ENCODE data around the gene HRAS.

The HRAS gene

GRCh38 chr11:506995-507726 is 28.2 kb downstream of the HRAS start, which contains the start of gene RNH1:
Gene RNH1 (minus strand): TSS chr11:507242. CDS start chr11:502162, 5,080 bp downstream.
- DNase-seq = peak; percentile 76

DNA sequence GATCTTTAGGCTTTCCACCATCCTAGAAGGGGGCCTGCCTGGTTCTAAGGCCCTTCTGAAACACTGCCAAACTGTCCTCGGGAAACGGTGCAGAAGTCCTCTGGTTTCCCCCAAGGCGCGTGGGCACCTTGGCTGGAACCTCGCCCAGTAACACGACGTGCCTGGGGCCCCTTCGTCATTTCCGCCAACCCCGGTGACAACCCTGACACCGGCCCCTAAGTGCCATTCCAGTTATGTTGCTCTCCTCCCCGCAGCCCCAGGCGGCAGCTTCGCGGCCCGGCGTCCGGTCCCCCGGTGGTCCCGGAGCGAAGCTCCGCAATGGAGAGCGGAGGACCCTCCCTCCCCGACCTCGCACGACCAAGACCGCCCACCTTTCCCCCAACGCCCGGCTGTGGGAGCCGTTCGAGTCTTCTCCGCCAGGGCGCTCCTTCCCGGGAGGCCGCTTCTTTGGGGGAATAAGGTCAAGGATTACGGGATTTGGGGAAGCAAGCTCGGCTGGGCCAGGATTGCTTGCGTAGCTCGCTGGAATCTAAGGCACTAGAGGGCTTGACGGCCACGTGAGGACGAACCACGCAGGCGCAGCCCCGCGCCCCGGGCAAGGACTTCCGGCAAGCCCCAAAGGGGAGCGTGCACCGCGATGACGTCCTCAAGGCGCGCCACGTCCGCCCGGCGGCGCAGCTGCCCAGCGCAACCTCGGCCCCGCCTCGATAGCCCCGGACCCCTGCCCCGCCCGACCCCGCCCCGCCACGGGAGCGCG is 29.0 kb downstream of the HRAS start:
- DNase-seq = peak; percentile 76

DNA sequence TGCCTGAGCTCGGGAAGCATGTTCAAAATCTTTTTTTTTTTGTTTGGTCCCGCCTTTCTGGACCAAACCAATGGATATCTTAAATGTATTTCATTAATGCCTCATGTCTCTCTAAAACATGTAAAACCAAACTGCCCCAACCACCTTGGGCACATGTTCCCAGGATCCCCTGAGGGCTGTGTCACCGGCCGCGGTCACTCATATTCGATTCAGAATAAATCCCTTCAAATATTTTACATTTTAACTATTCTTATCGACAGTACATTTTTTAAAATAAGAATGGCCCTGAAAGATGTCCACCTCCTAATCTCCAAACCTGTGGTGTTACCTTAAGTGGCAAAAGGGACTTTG is 30.4 kb downstream of the HRAS start:
- DNase-seq = no peak

DNA sequence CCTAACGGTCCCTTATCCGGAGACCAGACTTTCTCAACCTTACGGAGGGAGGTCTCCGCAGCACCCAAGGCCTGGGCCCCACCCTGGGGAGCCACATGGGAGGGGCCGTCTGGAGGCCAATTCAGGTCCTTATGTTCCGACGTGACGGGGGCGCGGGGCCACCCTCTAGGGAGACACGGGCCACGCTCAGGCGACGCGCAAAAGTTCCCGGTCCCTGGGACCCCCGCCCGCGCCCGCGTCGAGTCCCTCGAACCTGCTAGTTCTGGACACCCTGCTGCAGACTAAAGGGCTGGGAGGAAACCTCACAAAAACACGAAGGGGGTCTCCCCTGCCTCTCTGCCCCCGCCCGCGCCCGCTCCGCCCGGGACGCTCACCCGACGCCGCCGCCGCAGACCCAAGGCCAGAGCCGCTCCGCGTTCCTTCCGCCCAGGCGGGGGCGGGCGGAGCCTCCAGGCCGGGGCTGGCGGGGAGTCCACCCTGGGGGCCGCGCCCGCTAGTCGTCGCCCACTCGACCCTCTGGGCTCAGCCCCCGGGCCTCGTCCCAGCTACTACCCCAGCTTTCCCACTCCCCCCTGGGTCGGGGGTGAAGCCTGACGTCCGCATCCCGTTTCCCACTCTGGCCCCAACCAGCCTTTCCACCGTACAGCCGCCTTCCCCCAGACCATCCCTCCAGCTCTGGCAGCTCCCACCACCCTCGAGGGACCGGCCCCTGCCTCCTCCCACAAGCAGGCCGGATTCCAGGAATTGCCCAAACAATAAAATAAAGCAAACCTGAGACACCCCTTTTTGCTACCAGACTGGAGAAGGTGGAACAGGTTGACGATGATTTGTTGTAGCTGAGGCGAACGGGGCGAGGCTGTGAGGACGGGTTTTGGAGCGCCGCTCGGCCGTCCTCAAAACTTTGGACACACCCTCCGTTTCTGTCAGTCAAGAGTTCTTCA is 31.1 kb downstream of the HRAS start:
- no peak for DNase-seq

GRCh38 chr11:503179-503981 is 32.0 kb downstream of the HRAS start:
- no peak for DNase-seq

GRCh38 chr11:502288-503178 is 32.8 kb downstream of the HRAS start:
- DNase-seq = no peak

DNA sequence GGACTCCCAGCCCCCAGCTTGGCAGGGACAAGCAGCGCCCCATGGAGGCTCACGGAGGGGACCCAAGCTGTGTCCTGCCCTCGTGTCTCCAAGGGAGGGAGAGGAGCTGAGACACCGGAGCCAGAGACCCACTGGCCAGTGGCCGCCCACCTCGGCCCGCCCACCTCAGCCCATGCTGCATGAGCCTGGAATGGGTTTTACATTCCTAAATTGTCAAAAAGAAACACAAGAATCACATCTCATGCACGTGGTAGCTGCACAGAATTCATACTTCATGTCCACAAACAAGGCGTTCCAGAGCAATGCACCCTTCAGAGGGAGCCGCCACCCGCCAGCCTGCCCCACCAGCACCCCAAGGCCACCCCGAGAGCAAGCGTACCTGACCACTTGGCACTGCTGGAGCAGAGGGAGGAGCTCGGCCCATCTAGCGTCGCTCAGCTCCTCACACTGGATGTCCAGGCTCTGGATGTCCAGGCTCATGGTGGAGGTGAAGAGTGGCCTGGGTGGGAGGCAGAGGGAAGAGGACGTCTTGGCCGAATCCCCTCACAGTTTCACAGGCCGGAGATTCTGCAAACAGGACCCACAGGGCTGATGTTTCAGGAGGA is 33.6 kb downstream of the HRAS start:
- DNase-seq = no peak

DNA sequence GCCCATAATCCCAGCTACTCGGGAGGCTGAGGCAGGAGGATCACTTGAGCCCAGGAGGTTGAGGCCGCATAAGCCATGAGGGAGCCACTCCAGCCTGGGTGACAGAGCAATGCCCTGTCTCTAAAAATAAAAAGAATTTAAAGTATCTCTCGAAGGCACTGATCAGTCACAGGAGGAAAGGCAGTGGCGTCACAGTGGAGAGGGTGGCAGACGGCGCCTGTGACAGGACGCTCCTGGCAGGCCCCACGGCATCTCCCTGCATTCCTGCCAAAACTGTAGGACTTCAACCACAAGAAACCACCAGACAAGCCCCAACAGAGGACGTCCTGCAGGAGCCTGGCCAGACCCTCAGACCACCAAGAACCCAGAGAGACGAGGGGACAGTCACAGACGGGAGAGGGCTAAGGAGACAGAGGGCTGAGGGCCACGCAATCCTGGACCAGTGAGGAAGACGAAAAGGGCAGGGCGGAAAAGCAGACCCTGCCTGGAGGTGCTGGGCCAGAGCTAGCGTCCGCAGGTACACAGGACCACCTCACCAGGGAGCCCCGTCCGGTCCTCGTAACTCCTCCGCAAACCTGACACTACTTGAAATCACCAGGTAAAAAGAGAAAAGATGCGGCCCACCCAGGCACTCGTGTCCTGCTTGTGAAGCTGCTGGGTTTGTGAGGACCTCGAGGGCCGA is 34.2 kb downstream of the HRAS start:
- DNase-seq = no peak

DNA sequence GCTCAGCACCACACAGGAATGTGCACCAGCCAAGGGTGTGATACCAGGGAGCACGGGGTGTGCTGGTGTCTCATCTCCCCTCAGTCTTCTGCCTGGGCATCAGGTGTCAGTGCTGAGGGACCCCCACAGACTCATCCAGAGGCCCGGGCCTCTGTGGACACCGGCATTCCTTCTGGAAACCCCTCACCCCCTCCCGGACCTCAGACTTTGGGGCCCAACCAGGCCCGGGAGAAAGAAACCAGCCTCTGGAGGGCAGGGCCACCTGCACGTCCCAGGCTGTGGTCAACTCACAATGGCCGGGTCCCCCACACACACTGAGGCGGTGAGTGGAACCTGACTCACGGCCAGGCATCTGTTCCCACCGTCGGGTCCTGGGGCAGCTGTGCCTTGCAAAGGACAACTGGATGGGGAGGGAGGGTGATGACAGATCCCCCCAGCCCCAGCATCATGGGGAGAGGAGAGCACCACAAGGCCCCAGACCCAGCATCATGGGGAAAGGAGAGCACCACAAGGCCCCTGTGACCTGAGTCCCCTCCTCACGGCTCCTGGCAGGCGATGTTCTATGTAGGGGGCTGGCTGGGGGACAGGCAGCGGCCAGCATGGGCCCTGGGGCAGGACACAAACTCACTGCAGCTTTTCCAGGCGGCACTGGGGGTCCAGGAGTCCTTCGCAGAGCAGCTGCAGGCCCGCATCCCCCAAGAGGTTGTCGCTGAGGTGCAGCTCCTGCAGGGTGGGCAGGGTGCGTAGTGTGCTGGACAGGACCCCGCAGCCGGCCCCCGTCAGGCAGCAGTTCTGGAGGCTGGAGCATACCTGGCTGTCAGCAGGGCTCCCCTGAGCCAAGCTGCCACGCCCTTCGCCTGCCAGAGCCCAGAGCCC is 35.9 kb downstream of the HRAS start:
- no peak for DNase-seq

DNA sequence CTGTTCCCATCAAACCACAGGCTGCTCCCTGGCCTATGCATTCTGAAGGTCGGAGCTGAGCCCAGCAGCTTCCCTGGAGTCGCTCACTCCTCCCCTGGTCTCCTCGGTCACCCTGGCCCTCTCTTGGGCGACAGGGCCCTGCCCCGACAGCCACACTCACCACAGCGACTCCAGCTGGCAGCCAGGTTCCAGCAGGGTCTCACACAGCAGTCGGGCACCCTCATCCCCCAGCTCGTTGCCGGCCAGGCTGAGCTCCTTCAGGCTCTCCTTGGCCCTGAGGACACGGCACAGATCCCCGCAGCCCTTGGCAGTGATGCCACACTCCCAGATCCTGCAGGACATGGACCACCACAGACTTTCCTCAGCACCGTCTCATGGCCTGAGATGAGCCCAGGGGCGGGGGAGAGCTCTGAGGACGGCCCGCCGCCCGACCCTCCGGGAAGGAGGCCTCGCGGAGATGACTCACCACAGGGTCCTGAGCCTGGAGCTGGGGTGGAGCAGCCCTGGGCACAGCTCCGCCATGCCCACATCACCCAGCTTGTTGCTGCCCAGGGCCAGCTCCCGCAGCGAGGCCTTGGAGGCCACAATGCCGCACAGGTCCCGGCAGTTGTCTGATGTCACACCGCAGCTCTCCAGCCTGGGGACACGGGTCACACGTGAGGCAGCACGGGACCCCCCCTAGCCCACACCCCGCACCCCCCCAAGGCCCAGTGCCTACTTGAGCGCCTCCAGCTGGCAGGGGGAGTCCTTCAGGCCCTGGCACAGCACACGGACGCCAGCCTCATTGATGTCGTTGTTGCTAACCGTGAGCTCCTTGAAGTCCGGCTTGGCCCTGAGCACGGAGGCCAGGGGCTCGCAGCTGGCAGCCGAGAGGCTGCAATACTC is 36.8 kb downstream of the HRAS start:
- no peak for DNase-seq

GRCh38 chr11:497565-498296 is 37.6 kb downstream of the HRAS start:
- no peak for DNase-seq

- no peak for DNase-seq
Observed at GRCh38 chr11:496834-497564, 38.4 kb downstream of the HRAS start.

DNA sequence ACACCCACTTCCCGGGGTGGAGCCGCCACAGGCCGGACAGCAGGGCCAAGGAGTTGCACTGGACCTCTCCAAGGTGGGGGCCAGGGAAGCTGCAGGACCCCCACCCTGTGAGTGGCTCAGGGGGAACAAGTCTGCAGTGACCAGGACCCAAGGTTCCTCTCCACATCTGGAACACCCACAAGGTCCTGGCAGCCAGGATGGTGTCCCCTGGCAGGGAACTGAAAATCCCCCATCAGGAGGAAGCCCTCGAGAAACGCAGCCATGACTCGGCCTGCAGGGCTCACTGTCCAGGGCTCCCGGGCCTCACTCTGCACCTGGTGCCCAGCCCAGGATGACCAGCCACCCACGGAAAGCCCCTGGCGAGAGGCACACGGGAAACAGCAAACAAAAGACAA is 39.8 kb downstream of the HRAS start:
- no peak for DNase-seq

- no peak for DNase-seq
Observed at GRCh38 chr11:494761-495536, 40.4 kb downstream of the HRAS start.

- no peak for DNase-seq
Observed at GRCh38 chr11:492427-493226, 42.7 kb downstream of the HRAS start.

All from GOT3 (cell line).